NCI-H2196 (cell line): ENCODE results near the gene HMGB2.

ENCODE experiments used
- DNase-seq: peaks from one replicate; lab custom pipeline; 2025; ENCODE audit not compliant: unreplicated experiment; lab: John Stamatoyannopoulos, UW

HMGB2 gene

GRCh38 chr4:173288698-173289352, 45.3 kb downstream of the HMGB2 start:
- DNase-seq = no peak

DNA sequence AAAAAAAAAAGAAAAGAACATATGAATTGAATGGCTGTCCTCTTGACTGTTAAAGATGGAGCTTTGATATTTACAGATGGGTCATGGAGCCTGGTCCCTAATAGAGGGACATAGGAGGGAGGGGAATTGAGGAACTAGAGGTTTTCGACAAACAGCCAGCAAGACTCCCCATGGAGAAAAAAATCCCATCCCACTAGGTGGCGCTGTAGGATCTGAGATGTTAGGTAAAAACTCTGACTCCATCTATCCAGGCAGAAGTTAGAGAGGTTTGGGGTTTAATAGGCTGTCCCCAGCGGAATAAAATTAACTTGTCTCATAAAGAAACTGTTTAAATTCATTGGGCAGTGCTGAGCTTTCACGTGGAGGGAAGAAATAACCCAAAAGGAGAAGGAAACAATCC, 45.9 kb downstream of the HMGB2 start:
- no peak for DNase-seq

DNA sequence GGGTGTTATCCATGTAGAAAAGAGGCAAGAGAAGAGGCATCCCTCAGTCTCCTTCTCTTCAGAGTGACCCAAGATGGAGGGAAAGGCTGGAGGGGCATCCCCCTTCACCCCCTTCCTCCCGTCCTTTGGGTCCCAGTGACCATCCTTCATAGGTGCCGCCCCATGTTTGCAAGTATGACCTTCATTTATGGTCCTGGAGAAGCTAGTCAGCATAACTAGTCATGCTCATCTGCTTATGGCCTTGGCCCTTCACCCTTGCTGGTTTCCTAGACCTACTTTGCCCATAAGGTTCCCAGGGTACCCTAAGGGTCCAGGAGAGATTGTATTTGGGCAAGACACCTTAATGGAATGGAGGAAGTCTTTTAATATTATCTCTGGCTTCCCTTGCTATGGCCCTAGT, 46.7 kb downstream of the HMGB2 start:
- no peak for DNase-seq

DNA sequence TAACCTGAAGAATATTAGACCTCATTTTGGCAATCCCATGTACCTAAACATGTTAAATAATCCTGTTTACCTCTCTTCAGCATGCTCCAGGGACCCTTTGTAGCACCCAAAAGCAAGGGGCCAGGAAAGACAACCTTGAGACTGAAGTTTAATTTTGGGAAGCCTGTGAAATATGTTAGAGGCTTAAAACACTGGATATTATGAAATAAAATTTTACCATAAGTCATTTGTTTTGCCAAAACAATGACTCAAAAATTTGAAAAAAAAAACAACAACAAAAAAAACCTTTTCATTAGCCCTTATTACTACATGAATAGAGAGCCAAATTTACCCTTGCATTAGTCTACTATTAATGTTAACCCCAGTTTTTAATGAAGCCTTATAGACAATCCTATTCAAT, 49.7 kb downstream of the HMGB2 start:
- DNase-seq = no peak

DNA sequence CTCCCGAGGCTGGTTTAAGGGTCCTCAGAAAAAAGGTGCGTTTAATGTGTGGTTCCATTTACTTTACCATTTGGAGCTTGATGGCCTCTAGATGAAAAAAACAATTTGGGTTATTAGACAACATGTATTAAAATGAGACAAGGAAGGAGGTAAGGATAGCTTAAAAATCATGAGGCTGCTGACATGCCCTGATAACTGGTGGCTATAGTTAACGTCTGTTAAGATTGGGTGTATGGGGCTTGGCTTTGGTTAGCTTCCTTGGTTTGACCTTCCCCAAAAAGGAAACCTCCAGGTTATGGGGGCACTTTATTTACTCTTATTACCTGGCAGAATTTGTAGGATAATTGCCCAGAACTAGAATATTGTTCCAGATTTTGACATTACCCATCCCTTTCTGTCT, 51.5 kb downstream of the HMGB2 start:
- DNase-seq = no peak

DNA sequence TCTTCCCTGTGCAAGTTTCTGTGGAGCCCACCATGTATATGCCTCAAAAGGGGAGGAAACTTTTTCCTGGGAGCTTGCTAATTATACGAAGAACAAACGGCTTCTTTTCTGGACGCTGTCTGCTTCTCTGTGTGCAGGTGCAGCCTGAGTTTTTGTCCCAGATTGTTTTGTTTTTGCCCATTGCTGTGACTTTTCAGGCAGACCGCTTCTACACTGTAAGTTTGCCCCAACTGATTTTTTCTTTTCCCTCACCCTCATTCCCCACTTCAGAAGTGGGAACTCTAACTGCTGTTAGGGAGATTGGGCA, 51.9 kb downstream of the HMGB2 start:
- DNase-seq = no peak

- DNase-seq = no peak
Observed at GRCh38 chr4:173281406-173282255, 52.5 kb downstream of the HMGB2 start.
